ENCODE results near the gene IMPDH1.

Gene IMPDH1

GRCh38 chr7:128357217-128357613 lies 52.6 kb downstream of the IMPDH1 start:
- FAIRE-seq: no peak

- no peak for FAIRE-seq
These were observed 53.1 kb downstream of the IMPDH1 start for GRCh38 chr7:128356546-128357216.

- FAIRE-seq: no peak
These were observed 56.2 kb downstream of the IMPDH1 start for GRCh38 chr7:128353610-128354009.

GRCh38 chr7:128353189-128353588 lies 56.6 kb downstream of the IMPDH1 start:
- no peak for FAIRE-seq

- no peak for FAIRE-seq
These were observed 57.1 kb downstream of the IMPDH1 start for GRCh38 chr7:128352636-128353035.

GRCh38 chr7:128352153-128352537 lies 57.6 kb downstream of the IMPDH1 start:
- no peak for FAIRE-seq

- no peak for FAIRE-seq
These were observed 58.3 kb downstream of the IMPDH1 start for GRCh38 chr7:128351296-128352152.

GRCh38 chr7:128350708-128351295 lies 59.0 kb downstream of the IMPDH1 start:
- FAIRE-seq: no peak

GRCh38 chr7:128349466-128349825 lies 60.3 kb downstream of the IMPDH1 start:
- FAIRE-seq: no peak

- no peak for FAIRE-seq
These were observed 62.1 kb downstream of the IMPDH1 start for GRCh38 chr7:128347647-128348097.

- no peak for FAIRE-seq
These were observed 65.4 kb downstream of the IMPDH1 start for GRCh38 chr7:128344431-128344774.

GRCh38 chr7:128343554-128344430 lies 66.0 kb downstream of the IMPDH1 start, which contains the start of gene RBM28:
Gene RBM28, minus strand, starts transcription at chr7:128343908. Its CDS starts 115 bp downstream, at chr7:128343793.
- FAIRE-seq: peak; percentile 6
